Neural cell (in vitro differentiated cells): ENCODE data around the gene COP1.
"Not testable (repeated sequence)": the region's sequence is repeated elsewhere in the genome, so short reads cannot be mapped to it uniquely, and the experiment has no call there.

Source experiments
- CTCF ChIP-seq: fragments of 450-650 bp; IDR thresholded peaks from 2 replicates; pipeline ENCODE4 v1.5.1; 2014; ENCODE audit warnings: antibody characterized with exemption, mild to moderate bottlenecking, moderate library complexity; ENCODE audit not compliant: poor library complexity, severe bottlenecking
- MXI1 ChIP-seq: fragments of 450-650 bp; conservative IDR thresholded peaks from 2 replicates; pipeline ENCODE4 v1.6.1; 2014; ENCODE audit warnings: antibody characterized with exemption, mild to moderate bottlenecking; ENCODE audit not compliant: poor library complexity, severe bottlenecking

GRCh38 chr1:176233657-176234056, 26.6 kb upstream of the COP1 start:
- not testable (repeated sequence) for TF ChIP-seq MXI1, CTCF
